Endodermal cell (in vitro differentiated cells): Measurements from ENCODE around the gene PRSS36. TPM values are rescaled to one million over a fixed set of nuclear protein-coding genes. Genes with fewer than 3 reads are reported as not detected.
"Not testable (repeated sequence)": the region's sequence is repeated elsewhere in the genome, so short reads cannot be mapped to it uniquely, and the experiment has no call there.

Source experiments
- DNase-seq: peaks from one replicate; pipeline ENCODE4 v3.0.0-alpha.2; 2017
- H3K27ac ChIP-seq: 2 replicates; pipeline ENCODE4 v1.5.1; 2013; ENCODE audit warnings: mild to moderate bottlenecking, low read depth, low read length, moderate library complexity
- H3K27me3 ChIP-seq: 2 replicates; pipeline ENCODE4 v1.6.1; 2013; ENCODE audit warnings: mild to moderate bottlenecking, low read length, moderate library complexity; ENCODE audit not compliant: insufficient read depth, control insufficient read depth, poor library complexity, severe bottlenecking
- H3K36me3 ChIP-seq: 2 replicates; pipeline ENCODE4 v1.7.0; 2013; ENCODE audit warnings: mild to moderate bottlenecking, low read length, moderate library complexity; ENCODE audit not compliant: control insufficient read depth, insufficient read depth
- H3K4me1 ChIP-seq: one replicate; pipeline ENCODE4 v1.7.0; 2013; ENCODE audit warnings: low read length; ENCODE audit not compliant: control insufficient read depth, insufficient read depth
- H3K4me3 ChIP-seq: 2 replicates; pipeline ENCODE4 v1.5.1; 2013; ENCODE audit warnings: mild to moderate bottlenecking, low read length, moderate library complexity
- H3K9ac ChIP-seq: 2 replicates; pipeline ENCODE4 v1.6.1; 2013; ENCODE audit warnings: mild to moderate bottlenecking, low read length, moderate library complexity; ENCODE audit not compliant: poor library complexity, severe bottlenecking; ENCODE audit errors: extremely low read depth
- H3K9me3 ChIP-seq: 2 replicates; pipeline ENCODE4 v1.6.1; 2013; ENCODE audit warnings: mild to moderate bottlenecking, low read length, moderate library complexity; ENCODE audit not compliant: control insufficient read depth
- H3K27ac Mint-ChIP-seq: 2 replicates; pipeline ENCODE4 v1.8.0; 2020; ENCODE audit warnings: mixed read lengths
- H3K27me3 Mint-ChIP-seq: 2 replicates; pipeline ENCODE4 v1.8.0; 2021; ENCODE audit warnings: mild to moderate bottlenecking, mixed read lengths; ENCODE audit not compliant: insufficient read depth
- H3K36me3 Mint-ChIP-seq: 2 replicates; pipeline ENCODE4 v1.8.0; 2020; ENCODE audit warnings: low read depth, mixed read lengths
- H3K4me1 Mint-ChIP-seq: 2 replicates; pipeline ENCODE4 v1.8.0; 2020; ENCODE audit warnings: mixed read lengths
- H3K4me3 Mint-ChIP-seq: 2 replicates; pipeline ENCODE4 v1.8.0; 2020; ENCODE audit warnings: mild to moderate bottlenecking, moderate library complexity, mixed read lengths
- H3K9me3 Mint-ChIP-seq: 2 replicates; pipeline ENCODE4 v1.8.0; 2020; ENCODE audit warnings: mild to moderate bottlenecking, mixed read lengths
- CTCF ChIP-seq: fragments of 200-600 bp; sonication (generic); conservative IDR thresholded peaks from 2 replicates; pipeline ENCODE4 v1.5.0; 2021; ENCODE audit warnings: antibody characterized with exemption, mild to moderate bottlenecking
- WGBS, 2 experiments: methylation state at CpG; one replicate each; pipeline versions ENCODE4 v1.1.5 to v1.1.7; 2013; ENCODE audit warnings: missing lambda C conversion rate in 2 of 2, mixed read lengths in 1 of 2; ENCODE audit not compliant: insufficient coverage in 1 of 2, insufficient read length in 1 of 2; 5-methylcytosine and 5-hydroxymethylcytosine counted together
- total RNA-seq, 2 donors: library from RNA; stranded (reverse); fragmentation: NEBNext Ultra II Directional in 1 of 2; extraction: Animal tissue kit (Norgen Biotek cat#: 25700) in 1 of 2; gene quantifications; 2 replicates in 1 of 2; 3 replicates in 1 of 2; pipeline ENCODE4 v1.2.1, GENCODE V29; 2021

Gene PRSS36
- total RNA-seq, 2 donors from 2014 or later, result 0.22 to 0.71 TPM

GRCh38 chr16:31107465-31107867 is 42.4 kb downstream of the PRSS36 start:
- no peak overlapping the region for H3K27ac Mint-ChIP-seq
- H3K9me3 Mint-ChIP-seq, result peaks cover 9% of the 10 kb centered on the region
- Histone ChIP-seq H3K36me3 (peaks cover 26% of the 10 kb centered on the region), H3K27ac (no peak overlapping the region), H3K4me1 (no peaks in the 10 kb centered on the region), H3K9me3 (no peaks in the 10 kb centered on the region), H3K4me3 (peak overlapping the region; percentile 80), H3K27me3 (no peaks in the 10 kb centered on the region), H3K9ac (no peak overlapping the region)
- no peaks in the 10 kb centered on the region for H3K4me1 Mint-ChIP-seq
- DNase-seq, result no peak
- 90 to 96% methylated on average over 6 of the region's 6 CpGs for WGBS, 2 experiments
- no peak for TF ChIP-seq CTCF
- peak overlapping the region; percentile 57 for H3K4me3 Mint-ChIP-seq
- no peaks in the 10 kb centered on the region for H3K27me3 Mint-ChIP-seq
- H3K36me3 Mint-ChIP-seq, result peaks cover 27% of the 10 kb centered on the region

- no peak for DNase-seq
- Histone ChIP-seq H3K36me3 (peaks cover 24% of the 10 kb centered on the region), H3K9me3 (no peaks in the 10 kb centered on the region), H3K27ac (no peak overlapping the region), H3K4me1 (no peaks in the 10 kb centered on the region), H3K27me3 (no peaks in the 10 kb centered on the region), H3K9ac (no peak overlapping the region), H3K4me3 (no peak overlapping the region)
- Mint-ChIP-seq H3K36me3 (peaks cover 22% of the 10 kb centered on the region), H3K9me3 (peaks cover 10% of the 10 kb centered on the region), H3K4me3 (peak overlapping the region; percentile 57), H3K27ac (no peak overlapping the region), H3K27me3 (no peaks in the 10 kb centered on the region), H3K4me1 (no peaks in the 10 kb centered on the region)
- WGBS, 2 experiments, result 93 to 96% methylated on average over 23 to 28 of the region's 28 CpGs
- no peak for TF ChIP-seq CTCF
These were observed 43.1 kb downstream of the PRSS36 start for GRCh38 chr16:31106509-31107464.

- Histone ChIP-seq H3K9me3 (no peaks in the 10 kb centered on the region), H3K4me3 (no peak overlapping the region), H3K4me1 (no peaks in the 10 kb centered on the region), H3K27me3 (no peaks in the 10 kb centered on the region), H3K36me3 (peaks cover 14% of the 10 kb centered on the region), H3K9ac (no peak overlapping the region), H3K27ac (no peak overlapping the region)
- peak; percentile 83 for TF ChIP-seq CTCF
- H3K9me3 Mint-ChIP-seq, result peaks cover 10% of the 10 kb centered on the region
- DNase-seq, result peak; percentile 98
- H3K27ac Mint-ChIP-seq, result no peak overlapping the region
- no peak overlapping the region for H3K4me3 Mint-ChIP-seq
- 48 to 60% methylated on average over 13 to 30 of the region's 33 CpGs for WGBS, 2 experiments
- peaks cover 14% of the 10 kb centered on the region for H3K36me3 Mint-ChIP-seq
- H3K4me1 Mint-ChIP-seq, result no peaks in the 10 kb centered on the region
- peaks cover 3% of the 10 kb centered on the region for H3K27me3 Mint-ChIP-seq
These were observed 44.1 kb downstream of the PRSS36 start for GRCh38 chr16:31105677-31106213.

- WGBS, 2 experiments, result 83 to 88% methylated on average over 8 to 13 of the region's 13 CpGs
- not testable (repeated sequence) for H3K4me3 Mint-ChIP-seq, H3K36me3 Mint-ChIP-seq
These were observed 48.8 kb downstream of the PRSS36 start for GRCh38 chr16:31100876-31101641.

More at GRCh38 chr16:31100876-31101641, 48.8 kb downstream of the PRSS36 start:
- not testable (repeated sequence) for H3K9ac ChIP-seq, H3K27me3 ChIP-seq, H3K27ac ChIP-seq, DNase-seq, H3K36me3 ChIP-seq, H3K4me3 ChIP-seq, H3K27ac Mint-ChIP-seq, H3K9me3 ChIP-seq, H3K4me1 ChIP-seq, H3K4me1 Mint-ChIP-seq
- peaks cover 10% of the 10 kb centered on the region for H3K9me3 Mint-ChIP-seq
- H3K27me3 Mint-ChIP-seq, result peaks cover 12% of the 10 kb centered on the region
